Common myeloid progenitor, CD34-positive (primary cell): ENCODE measurements around the gene B4GALT5.

ENCODE experiments used
- CTCF ChIA-PET: fragments of 350-600 bp; sonication (Branson Sonifier 250); formaldehyde crosslinking; loops from one replicate; lab custom pipeline; 2021; ENCODE audit warnings: antibody characterized with exemption; lab: Charles Lee
- POLR2A ChIA-PET: fragments of 350-600 bp; sonication (Branson Sonifier 250); formaldehyde crosslinking; loops from one replicate; lab custom pipeline; 2021; ENCODE audit warnings: antibody characterized with exemption; lab: Charles Lee
- DNase-seq, 3 donors: peaks; one replicate each; pipeline versions ENCODE4 v3.0.0 to v3.0.0-alpha.2; 2013
- H3K27ac ChIP-seq, 2 experiments: 1 replicate in 1 of 2; 2 replicates in 1 of 2; pipeline ENCODE4 v1.7.0; 2013; ENCODE audit warnings: inconsistent platforms in 2 of 2, low read length in 2 of 2, mild to moderate bottlenecking in 2 of 2, low read depth in 1 of 2, moderate library complexity in 1 of 2; ENCODE audit not compliant: severe bottlenecking in 2 of 2, insufficient read depth in 1 of 2, poor library complexity in 1 of 2
- H3K27me3 ChIP-seq, 5 experiments: replicated peaks in 2 of 5; 1 replicate in 3 of 5; 2 replicates in 2 of 5; pipeline versions ENCODE4 v1.6.1 to v1.7.0; 2013; ENCODE audit warnings: low read length in 4 of 5, mild to moderate bottlenecking in 2 of 5, moderate library complexity in 2 of 5, inconsistent platforms in 1 of 5; ENCODE audit not compliant: insufficient read depth in 5 of 5, control insufficient read depth in 4 of 5
- H3K36me3 ChIP-seq, 4 experiments: 1 replicate in 2 of 4; 2 replicates in 2 of 4; pipeline versions ENCODE4 v1.6.1 to v1.7.0; 2013; ENCODE audit warnings: low read length in 3 of 4, control low read depth in 1 of 4, mild to moderate bottlenecking in 1 of 4; ENCODE audit not compliant: control insufficient read depth in 4 of 4, insufficient read depth in 4 of 4
- H3K4me1 ChIP-seq, 4 experiments: 1 replicate in 3 of 4; 2 replicates in 1 of 4; pipeline versions ENCODE4 v1.6.1 to v1.7.1; 2013; ENCODE audit warnings: low read length in 3 of 4, mild to moderate bottlenecking in 3 of 4, control low read depth in 1 of 4, inconsistent platforms in 1 of 4, moderate library complexity in 1 of 4; ENCODE audit not compliant: control insufficient read depth in 4 of 4, insufficient read depth in 4 of 4; ENCODE audit errors: control extremely low read depth in 1 of 4
- H3K4me3 ChIP-seq, 7 experiments: 1 replicate in 4 of 7; 2 replicates in 3 of 7; pipeline versions ENCODE4 v1.5.1 to v1.7.0; 2013; ENCODE audit warnings: mild to moderate bottlenecking in 7 of 7, low read length in 6 of 7, moderate library complexity in 6 of 7, inconsistent platforms in 2 of 7, low read depth in 2 of 7, control low read depth in 1 of 7; ENCODE audit not compliant: insufficient read depth in 4 of 7, control insufficient read depth in 1 of 7; ENCODE audit errors: extremely low read depth in 1 of 7
- H3K9me3 ChIP-seq, 5 experiments: 1 replicate in 4 of 5; 2 replicates in 1 of 5; pipeline versions ENCODE4 v1.6.1 to v1.7.1; 2013; ENCODE audit warnings: low read length in 4 of 5, mild to moderate bottlenecking in 2 of 5, inconsistent platforms in 1 of 5, low read depth in 1 of 5, moderate library complexity in 1 of 5; ENCODE audit not compliant: control insufficient read depth in 4 of 5, insufficient read depth in 2 of 5; ENCODE audit errors: control extremely low read depth in 1 of 5
- WGBS: methylation state at CpG from one replicate; pipeline ENCODE4 v1.1.5; 2013; ENCODE audit not compliant: insufficient coverage; 5-methylcytosine and 5-hydroxymethylcytosine counted together

B4GALT5 gene

GRCh38 chr20:49756241-49756640, 42.6 kb upstream of the B4GALT5 start:
- peaks cover 0 to 5% (median 0%) of the 10 kb centered on the region in 5 experiments for H3K9me3 ChIP-seq
- H3K36me3 ChIP-seq, result no peaks in the 10 kb centered on the region
- no peak for DNase-seq
- H3K27me3 ChIP-seq, result peaks cover 0 to 4% (median 0%) of the 10 kb centered on the region in 5 experiments
- H3K4me1 ChIP-seq, result no peaks in the 10 kb centered on the region
- POLR2A ChIA-PET, result no interaction called here
- WGBS, result 100% methylated on average over 1 of the region's 2 CpGs
- no peak overlapping the region for H3K27ac ChIP-seq
- no peak overlapping the region for H3K4me3 ChIP-seq
- CTCF ChIA-PET, result no interaction called here

GRCh38 chr20:49754596-49754995, 40.9 kb upstream of the B4GALT5 start:
- Histone ChIP-seq H3K27me3 (peaks cover 0 to 4% (median 0%) of the 10 kb centered on the region in 5 experiments), H3K4me3 (no peak overlapping the region), H3K36me3 (no peaks in the 10 kb centered on the region), H3K9me3 (peaks cover 0 to 5% (median 0%) of the 10 kb centered on the region in 5 experiments), H3K4me1 (peaks cover 0 to 13% (median 0%) of the 10 kb centered on the region in 4 experiments), H3K27ac (no peak overlapping the region)
- no peak for DNase-seq
- 94% methylated on average over 2 of the region's 5 CpGs for WGBS
- CTCF ChIA-PET, result interaction anchor here (0.8 to 1.1 kb wide), 2 partner anchors 142 to 144 kb away, joined by 3 read pairs; no protein-coding TSS in a partner anchor
- POLR2A ChIA-PET, result no interaction called here

GRCh38 chr20:49753133-49753532, 39.5 kb upstream of the B4GALT5 start:
- Histone ChIP-seq H3K27ac (no peak overlapping the region), H3K4me1 (peaks cover 0 to 13% (median 0%) of the 10 kb centered on the region in 4 experiments), H3K4me3 (no peak overlapping the region), H3K27me3 (peaks cover 0 to 4% (median 0%) of the 10 kb centered on the region in 5 experiments), H3K9me3 (peaks cover 0 to 5% (median 0%) of the 10 kb centered on the region in 5 experiments), H3K36me3 (no peaks in the 10 kb centered on the region)
- ChIA-PET POLR2A (interaction anchor here (0.6 kb wide), 1 partner anchor 727 kb away, joined by 3 read pairs; no protein-coding TSS in a partner anchor), CTCF (no interaction called here)
- DNase-seq, result no peak
- WGBS, result no CpG with 5 or more reads among the region's 2 CpGs

- ChIA-PET CTCF (no interaction called here), POLR2A (no interaction called here)
- Histone ChIP-seq H3K9me3 (peaks cover 0 to 3% (median 0%) of the 10 kb centered on the region in 5 experiments), H3K4me1 (peaks cover 0 to 16% (median 0%) of the 10 kb centered on the region in 4 experiments), H3K27ac (no peak overlapping the region), H3K27me3 (peaks cover 0 to 4% (median 0%) of the 10 kb centered on the region in 5 experiments), H3K4me3 (no peak overlapping the region), H3K36me3 (no peaks in the 10 kb centered on the region)
- no peak for DNase-seq
- 100% methylated on average over 1 of the region's 5 CpGs for WGBS
These were observed 38.7 kb upstream of the B4GALT5 start for GRCh38 chr20:49752201-49752903.

- DNase-seq, result no peak
- H3K4me1 ChIP-seq, result peaks cover 0 to 16% (median 0%) of the 10 kb centered on the region in 4 experiments
- WGBS, result 100% methylated on average over 3 of the region's 3 CpGs
- ChIA-PET POLR2A (interaction anchor here (1.1 to 1.2 kb wide), 2 partner anchors 21 to 24 kb away, joined by 3 read pairs; no protein-coding TSS in a partner anchor), CTCF (no interaction called here)
- peaks cover 0 to 2% (median 0%) of the 10 kb centered on the region in 5 experiments for H3K27me3 ChIP-seq
- H3K27ac ChIP-seq, result no peak overlapping the region
- H3K9me3 ChIP-seq, result no peaks in the 10 kb centered on the region
- no peaks in the 10 kb centered on the region for H3K36me3 ChIP-seq
- H3K4me3 ChIP-seq, result no peak overlapping the region
These were observed 37.7 kb upstream of the B4GALT5 start for GRCh38 chr20:49751397-49751736.

GRCh38 chr20:49750611-49751396, 37.1 kb upstream of the B4GALT5 start:
- Histone ChIP-seq H3K27me3 (no peaks in the 10 kb centered on the region), H3K4me1 (peaks cover 0 to 16% (median 0%) of the 10 kb centered on the region in 4 experiments), H3K36me3 (no peaks in the 10 kb centered on the region), H3K4me3 (no peak overlapping the region), H3K9me3 (no peaks in the 10 kb centered on the region), H3K27ac (no peak overlapping the region)
- 93% methylated on average over 11 of the region's 12 CpGs for WGBS
- POLR2A ChIA-PET, result interaction anchor here (1.1 to 1.2 kb wide), 2 partner anchors 21 to 24 kb away, joined by 3 read pairs; no protein-coding TSS in a partner anchor
- DNase-seq, result no peak
- CTCF ChIA-PET, result no interaction called here
